Gastroesophageal sphincter (tissue), 4 donors: ENCODE results near the gene STAT4. TPM values are rescaled to one million over a fixed set of nuclear protein-coding genes. Genes with fewer than 3 reads are reported as not detected.

Experiments
- ATAC-seq: fragments of 150-250 bp; one replicate; pipeline ENCODE4 v1.9.1; 2016; ENCODE audit warnings: mild to moderate bottlenecking, moderate library complexity
- H3K27ac ChIP-seq, 4 donors: fragments of 200-600 bp; sonication (generic) in 3 of 4; 1 replicate in 3 of 4; 2 replicates in 1 of 4; pipeline ENCODE4 v1.5.1; 2016 to 2019
- H3K27me3 ChIP-seq: fragments of 200-600 bp; sonication (generic); one replicate; pipeline ENCODE4 v1.5.1; 2019
- H3K36me3 ChIP-seq, 2 donors: fragments of 200-600 bp; sonication (generic); one replicate each; pipeline ENCODE4 v1.5.1; 2019; ENCODE audit warnings: control low read depth in 1 of 2
- H3K4me1 ChIP-seq, 3 donors: fragments of 200-600 bp; sonication (generic); 1 replicate in 2 of 3; 2 replicates in 1 of 3; pipeline ENCODE4 v1.5.1; 2016 to 2019; ENCODE audit warnings: control low read depth in 2 of 3
- H3K4me3 ChIP-seq, 2 donors: fragments of 200-600 bp; sonication (generic); one replicate each; pipeline ENCODE4 v1.5.1; 2019; ENCODE audit warnings: mild to moderate bottlenecking in 1 of 2, moderate library complexity in 1 of 2
- H3K9me3 ChIP-seq, 3 donors: fragments of 200-600 bp; sonication (generic); one replicate each; pipeline ENCODE4 v1.5.1; 2017 to 2019; ENCODE audit warnings: control low read depth in 2 of 3
- CTCF ChIP-seq, 4 experiments: fragments of 200-600 bp in 2 of 4; fragments of 450-650 bp in 2 of 4; sonication (generic) in 1 of 4; IDR thresholded peaks; one replicate each; pipeline ENCODE4 v1.5.1; 2017 to 2019; ENCODE audit warnings: antibody characterized with exemption in 4 of 4, mild to moderate bottlenecking in 2 of 4, moderate library complexity in 2 of 4
- EP300 ChIP-seq: sonication (generic); formaldehyde crosslinking; IDR thresholded peaks from one replicate; pipeline ENCODE4 v1.6.1; 2017; ENCODE audit warnings: antibody characterized with exemption, mild to moderate bottlenecking
- POLR2A ChIP-seq, 2 donors: fragments of 450-650 bp; IDR thresholded peaks; one replicate each; pipeline ENCODE4 v1.6.1; 2017; ENCODE audit warnings: antibody characterized with exemption in 2 of 2, mild to moderate bottlenecking in 2 of 2, moderate library complexity in 1 of 2
- POLR2AphosphoS5 ChIP-seq: sonication (generic); formaldehyde crosslinking; IDR thresholded peaks from one replicate; pipeline ENCODE4 v1.6.1; 2017; ENCODE audit warnings: antibody characterized with exemption
- WGBS, 2 donors: methylation state at CpG; one replicate each; pipeline ENCODE4 v1.1.5; 2018; ENCODE audit warnings: low coverage in 1 of 2; 5-methylcytosine and 5-hydroxymethylcytosine counted together
- total RNA-seq, 4 donors: library from RNA; depleted of rRNA; stranded (reverse); fragments of >200 nt; gene quantifications; one replicate each; pipeline ENCODE4 v1.1.0, GENCODE V29; 2016

STAT4 gene
- total RNA-seq, 4 donors from 2014 or later: 0.39 to 4.8 (median 1.9) TPM

- TF ChIP-seq POLR2AphosphoS5: no peak
- TF ChIP-seq EP300: no peak
- no peak for TF ChIP-seq CTCF (IDR thresholded peaks at IDR 0.05)
- TF ChIP-seq POLR2A (IDR thresholded peaks at IDR 0.05): no peak
- H3K27me3 ChIP-seq: no peaks in the 10 kb centered on the region
- H3K4me1 ChIP-seq: no peaks in the 10 kb centered on the region
- no peak overlapping the region for H3K27ac ChIP-seq
- ATAC-seq: no peak
- H3K9me3 ChIP-seq: no peaks in the 10 kb centered on the region
- 71 to 90% methylated on average over 1 to 2 of the region's 2 CpGs for WGBS, 2 donors
- no peaks in the 10 kb centered on the region for H3K36me3 ChIP-seq
- no peak overlapping the region for H3K4me3 ChIP-seq
Measured at GRCh38 chr2:191038741-191039140, 112.1 kb downstream of the STAT4 start.

DNA sequence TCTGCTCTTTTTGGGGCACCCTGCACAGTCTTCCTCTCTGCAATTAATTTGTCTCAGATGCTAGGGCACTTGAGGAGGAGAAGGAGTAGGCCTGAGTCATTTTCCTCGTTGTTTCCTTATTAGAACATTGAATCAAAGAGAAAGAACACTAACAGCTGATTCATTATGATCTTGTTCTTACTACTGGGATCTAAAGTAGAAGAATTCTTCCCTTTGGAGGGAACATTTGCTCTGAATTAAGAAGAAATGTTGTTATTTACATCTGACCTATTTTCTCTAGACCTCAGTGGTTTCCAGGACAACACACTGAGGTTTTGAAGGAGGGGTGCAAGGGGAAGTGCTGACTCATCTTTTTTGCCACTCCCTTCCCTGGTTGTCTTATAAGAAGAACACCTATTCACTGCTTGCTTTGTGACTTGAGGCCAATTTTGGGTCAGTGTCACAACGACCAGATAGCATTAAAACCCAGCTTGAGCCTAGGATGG, 112.5 kb downstream of the STAT4 start:
- no peak for ATAC-seq
- H3K9me3 ChIP-seq: no peaks in the 10 kb centered on the region
- no peak for TF ChIP-seq POLR2A (IDR thresholded peaks at IDR 0.05)
- TF ChIP-seq EP300: no peak
- no peak for TF ChIP-seq POLR2AphosphoS5
- TF ChIP-seq CTCF (IDR thresholded peaks at IDR 0.05): no peak
- no peaks in the 10 kb centered on the region for H3K4me1 ChIP-seq
- H3K27me3 ChIP-seq: no peaks in the 10 kb centered on the region
- no peaks in the 10 kb centered on the region for H3K36me3 ChIP-seq
- no peak overlapping the region for H3K27ac ChIP-seq
- H3K4me3 ChIP-seq: no peak overlapping the region
- 38 to 66% methylated on average over 2 of the region's 2 CpGs for WGBS, 2 donors

DNA sequence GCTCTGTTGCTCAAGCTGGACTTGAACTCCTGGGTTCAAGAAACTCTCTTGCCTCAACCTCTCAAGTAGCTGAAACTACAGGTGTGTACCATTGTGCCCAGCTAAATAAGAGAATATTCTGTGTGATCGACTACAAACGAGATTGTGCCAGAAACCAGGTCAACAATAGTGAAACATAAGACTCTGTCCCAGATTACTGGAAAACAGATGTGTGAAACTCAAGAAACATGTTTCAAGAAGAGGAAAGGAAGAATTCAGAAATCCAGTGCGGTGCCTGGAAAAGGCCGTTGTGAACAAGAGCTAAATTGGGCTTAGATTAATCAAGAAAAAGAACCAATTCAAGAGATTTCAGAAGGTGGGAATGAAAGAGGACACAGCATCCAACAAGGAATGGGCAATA, 113.4 kb downstream of the STAT4 start:
- no peaks in the 10 kb centered on the region for H3K36me3 ChIP-seq
- no peak overlapping the region for H3K27ac ChIP-seq
- no peak for ATAC-seq
- no peaks in the 10 kb centered on the region for H3K27me3 ChIP-seq
- H3K4me3 ChIP-seq: no peak overlapping the region
- no peaks in the 10 kb centered on the region for H3K9me3 ChIP-seq
- WGBS, 2 donors: 86 to 88% methylated on average over 2 to 4 of the region's 4 CpGs
- no peak for TF ChIP-seq POLR2AphosphoS5
- no peak for TF ChIP-seq CTCF (IDR thresholded peaks at IDR 0.05)
- no peak for TF ChIP-seq POLR2A (IDR thresholded peaks at IDR 0.05)
- no peak for TF ChIP-seq EP300
- no peaks in the 10 kb centered on the region for H3K4me1 ChIP-seq

GRCh38 chr2:191036363-191036762, 114.4 kb downstream of the STAT4 start:
- TF ChIP-seq POLR2A (IDR thresholded peaks at IDR 0.05) (no peak), EP300 (no peak), POLR2AphosphoS5 (no peak), CTCF (IDR thresholded peaks at IDR 0.05) (no peak)
- 83 to 100% methylated on average over 1 to 2 of the region's 2 CpGs for WGBS, 2 donors
- no peak for ATAC-seq
- H3K4me1 ChIP-seq: no peaks in the 10 kb centered on the region
- no peaks in the 10 kb centered on the region for H3K9me3 ChIP-seq
- no peak overlapping the region for H3K27ac ChIP-seq
- no peaks in the 10 kb centered on the region for H3K36me3 ChIP-seq
- H3K4me3 ChIP-seq: no peak overlapping the region
- no peaks in the 10 kb centered on the region for H3K27me3 ChIP-seq

GRCh38 chr2:191032588-191033429, 118.0 kb downstream of the STAT4 start:
- Histone ChIP-seq H3K4me3 (no peak overlapping the region), H3K4me1 (peaks cover 0 to 6% (median 0%) of the 10 kb centered on the region in 3 donors), H3K27me3 (no peaks in the 10 kb centered on the region), H3K36me3 (no peaks in the 10 kb centered on the region), H3K27ac (no peak overlapping the region), H3K9me3 (no peaks in the 10 kb centered on the region)
- ATAC-seq: no peak
- TF ChIP-seq POLR2A (IDR thresholded peaks at IDR 0.05) (no peak), CTCF (IDR thresholded peaks at IDR 0.05) (no peak), EP300 (no peak), POLR2AphosphoS5 (no peak)
- 75 to 84% methylated on average over 8 of the region's 8 CpGs for WGBS, 2 donors
